ENCODE results near the gene SLC22A12.

The SLC22A12 gene

GRCh38 chr11:64605656-64606585 lies 14.9 kb downstream of the SLC22A12 start:
- no peak for DNase-seq

- no peak for DNase-seq
These were observed 15.9 kb downstream of the SLC22A12 start for GRCh38 chr11:64606796-64607380.

GRCh38 chr11:64607381-64607985 lies 16.5 kb downstream of the SLC22A12 start:
- DNase-seq: no peak

GRCh38 chr11:64608046-64608445 lies 17.0 kb downstream of the SLC22A12 start:
- no peak for DNase-seq

GRCh38 chr11:64608636-64609035 lies 17.6 kb downstream of the SLC22A12 start:
- DNase-seq: no peak

- DNase-seq: no peak
These were observed 18.5 kb downstream of the SLC22A12 start for GRCh38 chr11:64609436-64610047.

- no peak for DNase-seq
These were observed 19.6 kb downstream of the SLC22A12 start for GRCh38 chr11:64610596-64610995.

GRCh38 chr11:64611176-64611575 lies 20.2 kb downstream of the SLC22A12 start:
- DNase-seq: no peak

- DNase-seq: no peak
These were observed 21.0 kb downstream of the SLC22A12 start for GRCh38 chr11:64611869-64612646.

GRCh38 chr11:64613648-64614047 lies 22.6 kb downstream of the SLC22A12 start:
- no peak for DNase-seq

- no peak for DNase-seq
These were observed 23.9 kb downstream of the SLC22A12 start for GRCh38 chr11:64614917-64615316.

GRCh38 chr11:64616817-64617216 lies 25.8 kb downstream of the SLC22A12 start:
- DNase-seq: no peak

GRCh38 chr11:64619196-64619595 lies 28.2 kb downstream of the SLC22A12 start:
- DNase-seq: no peak

GRCh38 chr11:64619811-64620380 lies 28.9 kb downstream of the SLC22A12 start:
- DNase-seq: no peak

GRCh38 chr11:64620381-64620971 lies 29.5 kb downstream of the SLC22A12 start:
- DNase-seq: no peak

GRCh38 chr11:64621283-64622019 lies 30.4 kb downstream of the SLC22A12 start:
- no peak for DNase-seq

- no peak for DNase-seq
These were observed 31.7 kb downstream of the SLC22A12 start for GRCh38 chr11:64622681-64623080.

- DNase-seq: no peak
These were observed 34.0 kb downstream of the SLC22A12 start for GRCh38 chr11:64624883-64625481.

- DNase-seq: no peak
These were observed 35.6 kb downstream of the SLC22A12 start for GRCh38 chr11:64626637-64627036.

- no peak for DNase-seq
These were observed 36.4 kb downstream of the SLC22A12 start for GRCh38 chr11:64627371-64627770.

GRCh38 chr11:64628596-64628995 lies 37.6 kb downstream of the SLC22A12 start:
- DNase-seq: no peak

Data from NCI-H2081 (cell line).